ENCODE data around the gene TTC34. TPM values are rescaled to one million over a fixed set of nuclear protein-coding genes. Genes with fewer than 3 reads are reported as not detected.

The TTC34 gene
- total RNA-seq, 1 donor from 2014 or later = 3.1 TPM

- no peak overlapping the region for H3K27ac Mint-ChIP-seq
- H3K4me1 Mint-ChIP-seq (ENCODE audit: unreplicated experiment) = no peaks in the 10 kb centered on the region
- no peaks in the 10 kb centered on the region for H3K36me3 Mint-ChIP-seq
- no peaks in the 10 kb centered on the region for H3K27me3 Mint-ChIP-seq
- no peak for TF ChIP-seq CTCF (conservative IDR thresholded peaks at IDR 0.05)
- DNase-seq (ENCODE audit: extremely low spot score, unreplicated experiment) = no peak
- H3K4me3 Mint-ChIP-seq = no peak overlapping the region
- H3K9me3 Mint-ChIP-seq = peaks cover 24% of the 10 kb centered on the region
Observed at GRCh38 chr1:2795926-2796325, 5.6 kb downstream of the TTC34 start.

- no peak for DNase-seq (ENCODE audit: extremely low spot score, unreplicated experiment)
- TF ChIP-seq CTCF (conservative IDR thresholded peaks at IDR 0.05) = no peak
- Mint-ChIP-seq H3K27ac (no peak overlapping the region), H3K27me3 (no peaks in the 10 kb centered on the region), H3K36me3 (no peaks in the 10 kb centered on the region), H3K9me3 (peaks cover 31% of the 10 kb centered on the region), H3K4me1 (ENCODE audit: unreplicated experiment) (no peaks in the 10 kb centered on the region), H3K4me3 (no peak overlapping the region)
Observed at GRCh38 chr1:2791027-2791760, 10.3 kb downstream of the TTC34 start.

- Mint-ChIP-seq H3K4me3 (no peak overlapping the region), H3K27me3 (no peaks in the 10 kb centered on the region), H3K27ac (no peak overlapping the region), H3K4me1 (ENCODE audit: unreplicated experiment) (no peaks in the 10 kb centered on the region), H3K36me3 (no peaks in the 10 kb centered on the region), H3K9me3 (peaks cover 24% of the 10 kb centered on the region)
- no peak for DNase-seq (ENCODE audit: extremely low spot score, unreplicated experiment)
- TF ChIP-seq CTCF (conservative IDR thresholded peaks at IDR 0.05) = no peak
Observed at GRCh38 chr1:2789986-2790581, 11.4 kb downstream of the TTC34 start.

- Mint-ChIP-seq H3K27me3 (no peaks in the 10 kb centered on the region), H3K4me1 (ENCODE audit: unreplicated experiment) (no peaks in the 10 kb centered on the region), H3K36me3 (no peaks in the 10 kb centered on the region), H3K9me3 (peaks cover 24% of the 10 kb centered on the region), H3K4me3 (no peak overlapping the region), H3K27ac (no peak overlapping the region)
- TF ChIP-seq CTCF (conservative IDR thresholded peaks at IDR 0.05) = no peak
- no peak for DNase-seq (ENCODE audit: extremely low spot score, unreplicated experiment)
Observed at GRCh38 chr1:2789164-2789985, 12.1 kb downstream of the TTC34 start.

- DNase-seq (ENCODE audit: extremely low spot score, unreplicated experiment) = no peak
- no peaks in the 10 kb centered on the region for H3K4me1 Mint-ChIP-seq (ENCODE audit: unreplicated experiment)
- peaks cover 23% of the 10 kb centered on the region for H3K9me3 Mint-ChIP-seq
- H3K4me3 Mint-ChIP-seq = no peak overlapping the region
- H3K27me3 Mint-ChIP-seq = no peaks in the 10 kb centered on the region
- H3K27ac Mint-ChIP-seq = no peak overlapping the region
- no peak for TF ChIP-seq CTCF (conservative IDR thresholded peaks at IDR 0.05)
- H3K36me3 Mint-ChIP-seq = no peaks in the 10 kb centered on the region
Observed at GRCh38 chr1:2788506-2789163, 12.9 kb downstream of the TTC34 start.

All from type B pancreatic cell (in vitro differentiated cells).